Mammary epithelial cell (primary cell): ENCODE results near the gene DAZAP1.

Experiments
- CTCF ChIP-seq, 2 donors: IDR thresholded peaks in 1 of 2; conservative IDR thresholded peaks in 1 of 2; 2 replicates each; pipeline ENCODE4 v1.5.1; 2011 to 2012; ENCODE audit warnings: inconsistent platforms in 2 of 2, low read length in 2 of 2, mild to moderate bottlenecking in 2 of 2, control low read depth in 1 of 2, low read depth in 1 of 2; ENCODE audit not compliant: insufficient read depth in 1 of 2; ENCODE audit errors: extremely low read depth in 1 of 2
- EZH2 ChIP-seq: IDR thresholded peaks from 2 replicates; pipeline ENCODE4 v1.6.1; 2012; ENCODE audit warnings: low read length, inconsistent platforms, borderline replicate concordance

- no peak for TF ChIP-seq CTCF (conservative IDR thresholded peaks at IDR 0.05 in 1 of 2, IDR thresholded peaks at IDR 0.05 in 1 of 2; ENCODE audit: extremely low read depth in 1 of 2, insufficient read depth in 1 of 2, low read depth in 1 of 2, low read length in 2 of 2)
- no peak for TF ChIP-seq EZH2
Measured at GRCh38 chr19:1441022-1441426, 33.6 kb downstream of the DAZAP1 start.
